HepG2 (cell line): Measurements from ENCODE around the gene CRYM. TPM values are rescaled to one million over a fixed set of nuclear protein-coding genes. Genes with fewer than 3 reads are reported as not detected.

Source experiments
- ATAC-seq: fragments of 200-7000 bp; cut with Tn5 transposase; 3 replicates; pipeline ENCODE4 v1.9.1; 2020; ENCODE audit warnings: mild to moderate bottlenecking, moderate library complexity
- BruUV-seq: library from RNA; stranded (reverse); fragments of 400-500 nt; replicated peaks from 2 replicates; lab custom pipeline; 2021; lab: Mats Ljungman, UMichigan
- CTCF ChIA-PET: fragments of 300-600 bp; formaldehyde crosslinking; extraction: SDS; loops from one replicate; lab custom pipeline; 2021; ENCODE audit warnings: low total read pairs, inconsistent platforms, low intra/inter-chr PET ratio; lab: Yijun Ruan, JAX
- POLR2A ChIA-PET: fragments of 350-600 bp; sonication (Branson Sonifier 250); formaldehyde crosslinking; loops from one replicate; lab custom pipeline; 2020; ENCODE audit warnings: antibody characterized with exemption, inconsistent platforms; lab: Yijun Ruan, JAX
- DNase-seq: peaks from one replicate; pipeline ENCODE4 v3.0.0-alpha.2; 2015; ENCODE audit warnings: low spot score
- FAIRE-seq: peaks from 3 replicates; lab custom pipeline; 2011; peaks lifted over from hg19 to GRCh38; lab: Jason Lieb, UNC
- H2AFZ ChIP-seq: one replicate; pipeline ENCODE4 v1.6.1; 2011; ENCODE audit warnings: low read length, inconsistent platforms
- H3K27ac ChIP-seq: fragments of 300-600 bp; 3 replicates; pipeline ENCODE4 v1.8.0; 2011; ENCODE audit warnings: mixed run types, mild to moderate bottlenecking, mixed read lengths, low read length, inconsistent platforms; ENCODE audit not compliant: insufficient read depth; ENCODE audit errors: extremely low read length
- H3K27me3 ChIP-seq, 2 experiments: fragments of 200-600 bp in 1 of 2; 2 replicates in 1 of 2; 3 replicates in 1 of 2; pipeline versions ENCODE4 v1.6.0 to v1.8.0; 2011; ENCODE audit warnings: low read length in 2 of 2, mild to moderate bottlenecking in 2 of 2, moderate library complexity in 2 of 2, inconsistent platforms in 1 of 2; ENCODE audit not compliant: insufficient read depth in 2 of 2, control insufficient read depth in 1 of 2
- H3K36me3 ChIP-seq, 2 experiments: fragments of 200-600 bp in 1 of 2; replicated peaks in 1 of 2; 2 replicates in 1 of 2; 3 replicates in 1 of 2; pipeline versions ENCODE4 v1.5.1 to v1.8.0; 2011; ENCODE audit warnings: low read length in 2 of 2, inconsistent platforms in 1 of 2; ENCODE audit not compliant: insufficient read depth in 2 of 2, control insufficient read depth in 1 of 2
- H3K4me1 ChIP-seq: 2 replicates; pipeline ENCODE4 v1.5.1; 2012; ENCODE audit warnings: low read length, inconsistent platforms; ENCODE audit not compliant: insufficient read depth
- H3K4me2 ChIP-seq: 2 replicates; pipeline ENCODE4 v1.6.0; 2011; ENCODE audit warnings: low read depth, low read length, inconsistent platforms
- H3K4me3 ChIP-seq, 3 experiments: fragments of 200-600 bp in 1 of 3; sonication (generic), shearing (Covaris generic) in 1 of 3; replicated peaks in 1 of 3; 2 replicates each; pipeline ENCODE4 v1.5.1; 2011 to 2016; ENCODE audit warnings: low read length in 3 of 3, inconsistent platforms in 2 of 3, low read depth in 2 of 3, mild to moderate bottlenecking in 2 of 3, control low read depth in 1 of 3, mixed read lengths in 1 of 3; ENCODE audit not compliant: insufficient read depth in 1 of 3
- H3K79me2 ChIP-seq: one replicate; pipeline ENCODE4 v1.6.1; 2011; ENCODE audit warnings: low read length, inconsistent platforms; ENCODE audit not compliant: insufficient read depth
- H3K9ac ChIP-seq: 2 replicates; pipeline ENCODE4 v1.6.0; 2011; ENCODE audit warnings: mild to moderate bottlenecking, low read depth, low read length, inconsistent platforms; ENCODE audit not compliant: insufficient read depth
- H3K9me3 ChIP-seq: 2 replicates; pipeline ENCODE4 v1.5.1; 2012; ENCODE audit warnings: mild to moderate bottlenecking, low read length
- H4K20me1 ChIP-seq: 2 replicates; pipeline ENCODE4 v1.6.0; 2011; ENCODE audit warnings: inconsistent platforms, mild to moderate bottlenecking, low read length, moderate library complexity; ENCODE audit not compliant: insufficient read depth
- ATF7-NPFF ChIP-seq: sonication (generic); formaldehyde crosslinking; IDR thresholded peaks from 2 replicates; pipeline ENCODE4 v1.8.1; 2023; ENCODE audit warnings: mild to moderate bottlenecking, low read depth, missing genetic modification reagents, moderate library complexity
- CHCHD3 ChIP-seq: sonication (generic); formaldehyde crosslinking; IDR thresholded peaks from 2 replicates; pipeline ENCODE4 v1.8.0; 2022; ENCODE audit warnings: mild to moderate bottlenecking, missing genetic modification reagents, moderate library complexity
- CREB1 ChIP-seq, 2 experiments: fragments of 450-650 bp in 1 of 2; IDR thresholded peaks; 2 replicates each; pipeline ENCODE4 v1.6.1; 2016 to 2017; ENCODE audit warnings: control low read depth in 1 of 2, mild to moderate bottlenecking in 1 of 2, missing compliant biosample characterization in 1 of 2, missing genetic modification characterization in 1 of 2
- DBP ChIP-seq: sonication (generic); formaldehyde crosslinking; IDR thresholded peaks from 2 replicates; pipeline ENCODE4 v1.4.0; 2020; ENCODE audit warnings: missing genetic modification reagents; ENCODE audit errors: not compliant biosample characterization
- DMTF1 ChIP-seq: sonication (generic); formaldehyde crosslinking; IDR thresholded peaks from 2 replicates; pipeline ENCODE4 v1.4.0; 2020; ENCODE audit warnings: mild to moderate bottlenecking, missing genetic modification reagents
- ELK4 ChIP-seq: sonication (generic); formaldehyde crosslinking; IDR thresholded peaks from 2 replicates; pipeline ENCODE4 v1.9.0; 2021; ENCODE audit warnings: missing genetic modification reagents, borderline replicate concordance
- FOXM1 ChIP-seq: sonication (generic); formaldehyde crosslinking; IDR thresholded peaks from 2 replicates; pipeline ENCODE4 v1.5.0; 2020; ENCODE audit warnings: missing genetic modification reagents
- HCFC1 ChIP-seq: fragments of 150-350 bp; IDR thresholded peaks from 2 replicates; pipeline ENCODE4 v1.6.1; 2014; ENCODE audit warnings: low read depth, low read length
- HMGA1 ChIP-seq: sonication (generic); formaldehyde crosslinking; conservative IDR thresholded peaks from 2 replicates; pipeline ENCODE4 v1.4.0; 2020; ENCODE audit warnings: missing genetic modification reagents
- KAT8 ChIP-seq: IDR thresholded peaks from 2 replicates; pipeline ENCODE4 v1.6.1; 2016; ENCODE audit warnings: missing genetic modification reagents, missing compliant biosample characterization
- MEF2D ChIP-seq: sonication (generic); formaldehyde crosslinking; IDR thresholded peaks from 2 replicates; pipeline ENCODE4 v1.5.1; 2020; ENCODE audit warnings: mild to moderate bottlenecking, missing genetic modification reagents
- SOX5 ChIP-seq: IDR thresholded peaks from 2 replicates; pipeline ENCODE4 v1.6.1; 2016; ENCODE audit warnings: borderline replicate concordance
- SOX6 ChIP-seq, 2 experiments: fragments of 450-650 bp in 1 of 2; sonication (generic) in 1 of 2; formaldehyde crosslinking in 1 of 2; IDR thresholded peaks; 2 replicates each; pipeline versions ENCODE4 v1.4.0 to v1.6.1; 2017 to 2020; ENCODE audit warnings: antibody characterized with exemption in 1 of 2, mild to moderate bottlenecking in 1 of 2, missing genetic modification reagents in 1 of 2
- ZBTB3 ChIP-seq: sonication (generic); formaldehyde crosslinking; IDR thresholded peaks from 2 replicates; pipeline ENCODE4 v1.4.0; 2020; ENCODE audit warnings: low read depth, mild to moderate bottlenecking, moderate library complexity, missing genetic modification reagents, borderline replicate concordance
- ZNF251 ChIP-seq: sonication (generic); formaldehyde crosslinking; IDR thresholded peaks from 2 replicates; pipeline ENCODE4 v1.9.0; 2021; ENCODE audit warnings: mild to moderate bottlenecking, missing genetic modification reagents
- ZNF441 ChIP-seq: sonication (generic); formaldehyde crosslinking; IDR thresholded peaks from 2 replicates; pipeline ENCODE4 v1.7.0; 2021; ENCODE audit warnings: missing genetic modification reagents, borderline replicate concordance
- ZNF761 ChIP-seq: sonication (generic); formaldehyde crosslinking; conservative IDR thresholded peaks from 2 replicates; pipeline ENCODE4 v1.4.0; 2020; ENCODE audit warnings: mild to moderate bottlenecking, missing genetic modification reagents
- ZNF800 ChIP-seq: sonication (generic); formaldehyde crosslinking; IDR thresholded peaks from 2 replicates; pipeline ENCODE4 v1.4.0; 2020; ENCODE audit warnings: missing genetic modification reagents
- WGBS: methylation state at CpG from one replicate; pipeline ENCODE4 v1.1.6; 2017; ENCODE audit warnings: low lambda C conversion rate; 5-methylcytosine and 5-hydroxymethylcytosine counted together
- in situ Hi-C: cut with HindIII; loops from 2 replicates; pipeline ENCODE4 v1.10.0; 2017; ENCODE audit warnings: low pct_unique_long_range_greater_than_20kb; ENCODE audit not compliant: extremely low pct_ligation_motif_present
- intact Hi-C: fragments of 100-400 bp; cut with micrococcal nuclease; formaldehyde crosslinking; loops from one replicate; pipeline ENCODE4 v1.10.0; 2022; ENCODE audit not compliant: unreplicated experiment
- polyA plus RNA-seq, 8 experiments: library from polyadenylated mRNA; depleted of rRNA in 3 of 8; stranded (reverse) in 7 of 8; unstranded in 1 of 8; fragments of >200 nt; fragmentation: Illumina TruSeq in 4 of 8; extraction: Trizol in 4 of 8; gene quantifications; 2 replicates each; pipeline versions ENCODE4 v1.2.1 to v1.2.3, GENCODE V29; 2011 to 2016; ENCODE audit warnings: low read depth in 4 of 8, missing spikeins in 1 of 8, mixed read lengths in 1 of 8; ENCODE audit not compliant: insufficient read depth in 1 of 8
- total RNA-seq, 5 experiments: library from RNA; depleted of rRNA; stranded (reverse); fragments of >200 nt; fragmentation: Illumina TruSeq; extraction: Trizol; gene quantifications; 2 replicates each; pipeline ENCODE4 v1.2.3, GENCODE V29; 2016; ENCODE audit warnings: low read depth in 1 of 5

The CRYM gene
- total and polyA plus RNA-seq, 2 of the 13 experiments (the other 11 are each of a cell fraction or from before 2014, with no cell fraction given), result 1.9 to 2.2 TPM

- intact Hi-C loops (no loop called here), in situ Hi-C loops (loop anchor here (5.0 to 25.0 kb wide), 3 partner anchors 116 to 259 kb away; partner anchors contain the start of gene LDAF1)
- no TSS peak for BruUV-seq
- no peak overlapping the region for H3K27ac ChIP-seq
- FAIRE-seq (no peak), ATAC-seq (no peak), DNase-seq (no peak)
- ChIA-PET POLR2A (interaction anchor here (3.9 kb wide), 1 partner anchor 115 kb away, joined by 52 read pairs; no protein-coding TSS in a partner anchor), CTCF (no interaction called here)
- H3K36me3 ChIP-seq, result no peaks in the 10 kb centered on the region
- H3K27me3 ChIP-seq, result no peaks in the 10 kb centered on the region
- H3K9me3 ChIP-seq, result no peaks in the 10 kb centered on the region
- H3K79me2 ChIP-seq, result no peaks in the 10 kb centered on the region
- no peak overlapping the region for H2AFZ ChIP-seq
- no peaks in the 10 kb centered on the region for H4K20me1 ChIP-seq
- H3K4me2 ChIP-seq, result peak overlapping the region; percentile 90; the same call in 1 of the 2 replicates
- WGBS, result 72% methylated on average over 4 of the region's 4 CpGs
- peaks cover 27% of the 10 kb centered on the region for H3K4me1 ChIP-seq
- H3K9ac ChIP-seq, result no peak overlapping the region
- H3K4me3 ChIP-seq, result no peak overlapping the region
- no peak for TF ChIP-seq DMTF1
- TF ChIP-seq ZNF441 (CRISPR knock-in tag), result no peak
- no peak for TF ChIP-seq ZNF251 (CRISPR knock-in tag)
- no peak for TF ChIP-seq MEF2D (CRISPR knock-in tag)
- TF ChIP-seq SOX6 (IDR thresholded peaks at IDR 0.05), result no peak
- no peak for TF ChIP-seq SOX6 (CRISPR knock-in tag; IDR thresholded peaks at IDR 0.05)
- TF ChIP-seq ZNF800 (CRISPR knock-in tag), result no peak
- no peak for TF ChIP-seq HCFC1
- no peak for TF ChIP-seq CHCHD3 (CRISPR knock-in tag)
- no peak for TF ChIP-seq HMGA1 (CRISPR knock-in tag)
- no peak for TF ChIP-seq ZBTB3 (CRISPR knock-in tag)
- TF ChIP-seq FOXM1, result no peak
- TF ChIP-seq CREB1 (IDR thresholded peaks at IDR 0.05), result no peak
- TF ChIP-seq CREB1 (CRISPR knock-in tag; IDR thresholded peaks at IDR 0.05), result peak; percentile 34; the same call in 1 of the 2 replicates
- TF ChIP-seq ELK4 (CRISPR knock-in tag), result no peak
- TF ChIP-seq ATF7-NPFF, result no peak
- no peak for TF ChIP-seq SOX5 (CRISPR knock-in tag)
- TF ChIP-seq ZNF761, result no peak
- no peak for TF ChIP-seq DBP (CRISPR knock-in tag)
- TF ChIP-seq KAT8 (CRISPR knock-in tag), result no peak
Observed at GRCh38 chr16:21302898-21303528, 24.9 kb upstream of the CRYM start.
